ENCODE data around the gene MYO7A. TPM values are rescaled to one million over a fixed set of nuclear protein-coding genes. Genes with fewer than 3 reads are reported as not detected.

MYO7A gene
- total RNA-seq, 4 donors from 2014 or later: 13.4 to 29.9 (median 18.0) TPM

DNA sequence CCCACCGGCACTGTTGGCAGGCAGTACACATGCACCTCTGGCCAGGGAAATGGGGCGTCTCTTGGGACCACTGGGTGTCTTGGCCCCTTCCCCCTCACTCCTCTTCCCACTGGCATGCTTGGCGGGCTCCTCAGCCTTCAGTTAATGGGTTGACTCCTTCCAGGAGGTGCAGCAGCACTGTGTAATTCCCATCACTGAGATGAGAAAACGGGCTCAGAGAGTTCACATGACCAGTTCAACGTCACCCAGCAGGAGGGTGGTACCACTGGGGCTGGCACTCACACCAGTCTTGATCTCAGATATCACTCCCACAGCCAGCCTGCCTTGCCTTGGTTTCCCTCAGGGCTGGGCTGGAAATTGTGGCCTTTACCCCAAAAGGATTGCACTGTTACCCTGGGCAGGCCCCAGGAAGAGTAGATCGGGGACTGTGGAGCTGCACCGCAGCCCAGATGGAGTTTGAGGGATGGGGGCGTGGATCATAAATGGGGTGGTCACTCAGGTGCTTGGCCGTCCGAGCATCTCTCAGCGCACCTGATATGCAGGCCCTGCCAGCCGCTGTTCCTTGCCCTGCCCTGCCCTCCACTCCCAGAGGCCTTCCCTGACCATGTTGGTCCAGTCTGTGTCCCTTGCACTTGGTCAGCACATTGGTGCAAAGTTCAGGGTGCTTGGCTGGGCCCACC, 44.3 kb upstream of the MYO7A start:
- ATAC-seq (ENCODE audit: low FRiP score) (no peak), DNase-seq (ENCODE audit: low spot score) (no peak)
- TF ChIP-seq, protein P1, sequence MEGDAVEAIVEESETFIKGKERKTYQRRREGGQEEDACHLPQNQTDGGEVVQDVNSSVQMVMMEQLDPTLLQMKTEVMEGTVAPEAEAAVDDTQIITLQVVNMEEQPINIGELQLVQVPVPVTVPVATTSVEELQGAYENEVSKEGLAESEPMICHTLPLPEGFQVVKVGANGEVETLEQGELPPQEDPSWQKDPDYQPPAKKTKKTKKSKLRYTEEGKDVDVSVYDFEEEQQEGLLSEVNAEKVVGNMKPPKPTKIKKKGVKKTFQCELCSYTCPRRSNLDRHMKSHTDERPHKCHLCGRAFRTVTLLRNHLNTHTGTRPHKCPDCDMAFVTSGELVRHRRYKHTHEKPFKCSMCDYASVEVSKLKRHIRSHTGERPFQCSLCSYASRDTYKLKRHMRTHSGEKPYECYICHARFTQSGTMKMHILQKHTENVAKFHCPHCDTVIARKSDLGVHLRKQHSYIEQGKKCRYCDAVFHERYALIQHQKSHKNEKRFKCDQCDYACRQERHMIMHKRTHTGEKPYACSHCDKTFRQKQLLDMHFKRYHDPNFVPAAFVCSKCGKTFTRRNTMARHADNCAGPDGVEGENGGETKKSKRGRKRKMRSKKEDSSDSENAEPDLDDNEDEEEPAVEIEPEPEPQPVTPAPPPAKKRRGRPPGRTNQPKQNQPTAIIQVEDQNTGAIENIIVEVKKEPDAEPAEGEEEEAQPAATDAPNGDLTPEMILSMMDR (IDR thresholded peaks at IDR 0.05): no peak

DNA sequence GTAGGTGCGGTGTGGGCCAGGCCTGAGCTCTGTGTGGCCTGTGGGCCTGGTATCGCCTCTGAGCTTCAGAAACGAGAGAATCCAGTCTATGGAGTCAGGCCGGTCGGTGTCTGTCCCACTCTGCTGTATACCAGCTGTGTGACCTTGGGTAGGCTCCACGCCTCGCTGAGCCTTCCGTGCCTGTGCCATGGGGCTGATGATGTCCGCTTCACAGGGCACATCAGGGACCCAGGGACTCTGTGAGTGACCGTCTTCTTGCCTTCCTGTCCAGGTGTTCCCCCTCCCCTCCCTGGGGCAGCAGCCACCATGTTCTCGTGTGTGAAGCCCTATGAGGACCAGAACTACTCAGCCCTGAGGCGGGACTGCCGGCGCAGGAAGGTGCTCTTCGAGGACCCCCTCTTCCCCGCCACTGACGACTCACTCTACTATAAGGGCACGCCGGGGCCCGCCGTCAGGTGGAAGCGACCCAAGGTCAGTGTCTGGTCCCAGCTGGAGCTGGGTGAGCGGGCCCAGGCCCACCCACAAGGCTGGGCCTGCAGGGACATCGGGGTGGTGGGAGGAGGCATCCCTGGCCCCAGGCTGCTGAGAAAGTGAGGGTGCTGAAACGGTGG, 43.4 kb upstream of the MYO7A start:
- DNase-seq (ENCODE audit: low spot score): no peak
- no peak for ATAC-seq (ENCODE audit: low FRiP score)
- TF ChIP-seq, protein P1 (IDR thresholded peaks at IDR 0.05): no peak

DNA sequence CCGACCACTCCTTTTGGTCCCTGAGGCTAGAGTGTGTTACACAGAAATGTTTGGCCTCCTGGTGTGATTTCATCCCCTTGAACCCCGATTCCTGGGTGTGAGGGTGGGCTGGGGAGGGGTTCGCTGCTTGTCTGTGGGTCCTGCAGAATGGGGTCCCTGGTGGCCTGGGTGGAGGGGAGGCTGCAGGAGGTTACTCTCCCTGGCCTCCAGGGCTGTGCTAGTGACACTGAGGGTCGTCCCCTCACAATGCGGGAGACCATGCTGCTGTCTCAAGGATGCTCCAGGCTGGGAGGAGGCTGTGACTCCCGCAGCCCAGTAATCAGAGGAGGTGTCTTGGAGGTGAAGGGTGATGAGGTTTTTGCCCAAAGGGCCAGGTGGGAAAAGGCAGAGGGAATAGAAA, 42.4 kb upstream of the MYO7A start:
- no peak for ATAC-seq (ENCODE audit: low FRiP score)
- DNase-seq (ENCODE audit: low spot score): no peak
- TF ChIP-seq, protein P1 (IDR thresholded peaks at IDR 0.05): no peak

DNA sequence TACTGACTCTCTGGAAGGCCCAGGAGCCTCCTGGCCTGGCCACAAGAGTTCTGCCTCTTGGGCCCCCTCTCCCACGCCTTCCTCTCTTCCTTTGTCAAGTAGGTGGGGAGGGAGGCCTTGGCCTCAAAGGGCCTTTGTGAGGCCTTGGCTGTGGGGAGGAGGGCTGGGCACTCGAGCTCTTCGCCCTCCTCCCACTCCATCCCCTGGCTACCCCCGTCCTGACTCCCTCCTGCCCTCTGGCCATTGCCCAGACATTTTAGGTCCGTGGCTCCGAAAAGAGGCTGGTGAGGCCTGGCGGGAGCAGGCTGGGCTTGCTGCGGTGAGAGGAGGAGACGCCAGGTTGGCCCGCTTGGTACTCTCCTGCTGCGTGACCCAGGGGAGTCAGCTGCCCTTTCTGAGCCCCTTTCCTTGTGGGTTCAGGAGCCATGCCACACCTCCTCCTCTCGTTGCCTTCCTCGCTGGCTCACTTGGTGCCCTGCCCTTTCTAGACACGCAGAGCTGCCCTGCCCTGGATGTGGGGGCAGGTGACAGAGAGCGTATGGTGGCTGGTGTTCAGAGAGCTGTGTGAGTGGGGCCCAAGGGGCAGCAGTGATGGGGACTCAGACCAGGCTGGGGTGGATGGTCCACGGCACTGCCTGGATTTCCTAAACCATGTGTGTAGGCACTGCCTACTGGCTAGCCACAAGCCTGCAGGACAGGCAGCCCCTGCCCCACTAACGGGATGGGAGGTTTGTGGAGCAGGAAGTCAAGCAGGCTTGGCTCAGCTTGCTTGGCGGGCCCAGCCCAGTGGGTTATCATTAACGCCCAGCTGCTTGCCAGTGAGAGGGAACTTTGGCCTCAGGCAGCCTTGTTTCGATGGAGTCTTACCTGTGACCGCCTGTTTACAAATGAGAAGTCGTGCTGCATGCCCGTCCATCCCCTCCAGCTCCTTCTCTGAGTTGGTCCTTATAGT, 41.2 kb upstream of the MYO7A start:
- ATAC-seq (ENCODE audit: low FRiP score) (no peak), DNase-seq (ENCODE audit: low spot score) (no peak)
- TF ChIP-seq, protein P1 (IDR thresholded peaks at IDR 0.05): no peak

DNA sequence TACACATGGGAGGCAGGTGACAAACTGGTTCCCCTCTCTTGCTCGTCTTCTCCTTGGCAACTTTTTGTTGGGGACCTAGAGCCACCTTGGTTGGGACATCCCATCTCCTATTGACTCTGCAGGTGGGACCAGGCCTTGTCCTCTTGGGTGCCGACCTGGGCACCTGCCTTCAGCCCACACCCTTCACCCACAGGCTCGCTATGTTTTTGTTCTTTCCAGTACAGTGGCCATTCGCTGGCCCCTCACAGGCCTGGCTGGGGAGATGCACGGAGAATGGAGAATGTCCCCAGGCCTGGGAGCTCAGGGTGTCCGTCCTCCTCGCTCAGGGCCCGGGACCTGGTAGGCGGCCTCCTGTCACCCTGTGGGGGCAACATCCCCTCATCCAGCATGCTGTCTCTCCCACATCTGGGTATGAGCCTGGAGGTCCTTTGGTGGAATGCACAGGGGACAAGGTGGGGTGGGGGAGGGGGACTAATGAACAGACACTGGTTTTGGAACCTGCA, 40.3 kb upstream of the MYO7A start:
- DNase-seq (ENCODE audit: low spot score): no peak
- TF ChIP-seq, protein P1 (IDR thresholded peaks at IDR 0.05): no peak
- ATAC-seq (ENCODE audit: low FRiP score): no peak

DNA sequence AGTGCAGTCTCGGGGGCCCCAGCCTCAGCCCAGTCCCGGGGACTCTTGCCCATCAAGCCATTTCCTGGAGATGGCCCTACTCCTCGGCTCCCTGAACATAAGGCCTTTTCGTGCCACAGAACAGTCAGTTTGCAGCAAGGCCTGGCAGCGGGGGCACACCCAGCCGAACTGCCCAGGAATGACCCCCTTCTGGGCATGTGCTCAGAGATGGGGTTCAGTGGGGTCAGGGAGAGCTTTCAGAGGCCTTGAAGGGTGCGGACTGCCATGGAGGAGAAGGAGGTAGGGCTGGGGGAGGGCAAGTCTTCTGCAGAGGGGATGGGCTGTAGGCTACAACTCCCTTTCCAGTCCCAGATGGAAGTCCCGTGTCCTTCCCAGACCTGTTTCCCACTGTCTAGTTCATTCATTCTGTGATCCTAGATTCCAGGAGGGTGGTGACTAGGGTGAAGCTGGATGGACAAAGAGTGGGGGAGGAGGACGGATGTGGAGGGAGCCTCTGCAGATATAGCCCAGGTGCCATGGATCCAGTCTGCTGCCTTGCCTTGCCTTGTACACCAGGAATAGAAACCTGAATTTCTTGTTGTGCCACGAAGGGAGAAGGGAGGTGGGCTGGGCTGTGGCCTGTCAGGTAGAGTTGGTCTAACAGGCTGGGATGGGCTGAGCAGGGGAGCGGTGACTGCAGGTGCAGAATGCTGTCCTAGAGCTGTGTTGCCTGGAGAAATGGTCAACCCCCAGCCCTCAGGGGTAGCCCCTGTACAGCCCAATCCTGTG, 39.6 kb upstream of the MYO7A start:
- no peak for DNase-seq (ENCODE audit: low spot score)
- ATAC-seq (ENCODE audit: low FRiP score): no peak
- TF ChIP-seq, protein P1 (IDR thresholded peaks at IDR 0.05): no peak

All from omental fat pad (tissue), 4 donors.